Loucy (cell line): ENCODE data around the gene TTC7B.
"Not testable (repeated sequence)": the region's sequence is repeated elsewhere in the genome, so short reads cannot be mapped to it uniquely, and the experiment has no call there.

Experiments used
- CTCF ChIP-seq: fragments of 200-600 bp; sonication (generic); conservative IDR thresholded peaks from 2 replicates; pipeline ENCODE4 v1.5.1; 2014; ENCODE audit warnings: mild to moderate bottlenecking, antibody characterized with exemption, low read length
- EZH2phosphoT487 ChIP-seq: fragments of 200-600 bp; IDR thresholded peaks from 2 replicates; pipeline ENCODE4 v1.6.1; 2018; ENCODE audit warnings: antibody characterized with exemption, mild to moderate bottlenecking, moderate library complexity, borderline replicate concordance

- not testable (repeated sequence) for TF ChIP-seq CTCF, EZH2phosphoT487
Measured at GRCh38 chr14:90840667-90841066, 24.4 kb upstream of the TTC7B start.
